Activated CD4-positive, alpha-beta T cell treated with anti-CD3 and anti-CD28 coated beads, Interleukin-10, Interleukin-2, amounts not matched to agents 100 ng/mL and 50 ng/mL, durations not matched to agents 16 hours and 8 hours (primary cell): ENCODE data around the gene NEGR1.

Experiments used
- DNase-seq: peaks from one replicate; pipeline ENCODE4 v3.0.0-alpha.2; 2020

Gene NEGR1

GRCh38 chr1:71666609-71667008 lies 615.7 kb downstream of the NEGR1 start:
- no peak for DNase-seq

- no peak for DNase-seq
Observed at GRCh38 chr1:71660411-71660810, 621.9 kb downstream of the NEGR1 start.

- DNase-seq = no peak
Observed at GRCh38 chr1:71657891-71658679, 624.3 kb downstream of the NEGR1 start.

- no peak for DNase-seq
Observed at GRCh38 chr1:71656902-71657301, 625.4 kb downstream of the NEGR1 start.

GRCh38 chr1:71655604-71656003 lies 626.7 kb downstream of the NEGR1 start:
- DNase-seq = no peak

GRCh38 chr1:71653952-71654351 lies 628.4 kb downstream of the NEGR1 start:
- no peak for DNase-seq

- DNase-seq = no peak
Observed at GRCh38 chr1:71651214-71651613, 631.1 kb downstream of the NEGR1 start.

GRCh38 chr1:71650119-71650518 lies 632.2 kb downstream of the NEGR1 start:
- DNase-seq = no peak

GRCh38 chr1:71649608-71650007 lies 632.7 kb downstream of the NEGR1 start:
- no peak for DNase-seq

- no peak for DNase-seq
Observed at GRCh38 chr1:71647513-71648300, 634.6 kb downstream of the NEGR1 start.

GRCh38 chr1:71645015-71645414 lies 637.3 kb downstream of the NEGR1 start:
- DNase-seq = no peak

- DNase-seq = no peak
Observed at GRCh38 chr1:71641903-71642302, 640.4 kb downstream of the NEGR1 start.

GRCh38 chr1:71640998-71641397 lies 641.3 kb downstream of the NEGR1 start:
- DNase-seq = no peak

- no peak for DNase-seq
Observed at GRCh38 chr1:71640116-71640515, 642.2 kb downstream of the NEGR1 start.

- no peak for DNase-seq
Observed at GRCh38 chr1:71638081-71638766, 644.1 kb downstream of the NEGR1 start.

- DNase-seq = no peak
Observed at GRCh38 chr1:71635568-71635967, 646.8 kb downstream of the NEGR1 start.

- DNase-seq = no peak
Observed at GRCh38 chr1:71634159-71634558, 648.2 kb downstream of the NEGR1 start.

GRCh38 chr1:71630073-71630472 lies 652.3 kb downstream of the NEGR1 start:
- DNase-seq = no peak

- no peak for DNase-seq
Observed at GRCh38 chr1:71625004-71625403, 657.3 kb downstream of the NEGR1 start.

GRCh38 chr1:71623888-71624287 lies 658.5 kb downstream of the NEGR1 start:
- no peak for DNase-seq

- DNase-seq = no peak
Observed at GRCh38 chr1:71621785-71622184, 660.6 kb downstream of the NEGR1 start.

GRCh38 chr1:71618766-71619530 lies 663.4 kb downstream of the NEGR1 start:
- no peak for DNase-seq

- DNase-seq = no peak
Observed at GRCh38 chr1:71618191-71618590, 664.1 kb downstream of the NEGR1 start.
